ENCODE data around the gene PTPRC.

GRCh38 chr1:198649968-198650338 is 11.1 kb downstream of the PTPRC start:
- TF ChIP-seq POLR2AphosphoS5 (IDR thresholded peaks at IDR 0.05) (no peak), POLR2A (IDR thresholded peaks at IDR 0.05; ENCODE audit: low read depth) (no peak)
- TF ChIP-seq, protein P1, sequence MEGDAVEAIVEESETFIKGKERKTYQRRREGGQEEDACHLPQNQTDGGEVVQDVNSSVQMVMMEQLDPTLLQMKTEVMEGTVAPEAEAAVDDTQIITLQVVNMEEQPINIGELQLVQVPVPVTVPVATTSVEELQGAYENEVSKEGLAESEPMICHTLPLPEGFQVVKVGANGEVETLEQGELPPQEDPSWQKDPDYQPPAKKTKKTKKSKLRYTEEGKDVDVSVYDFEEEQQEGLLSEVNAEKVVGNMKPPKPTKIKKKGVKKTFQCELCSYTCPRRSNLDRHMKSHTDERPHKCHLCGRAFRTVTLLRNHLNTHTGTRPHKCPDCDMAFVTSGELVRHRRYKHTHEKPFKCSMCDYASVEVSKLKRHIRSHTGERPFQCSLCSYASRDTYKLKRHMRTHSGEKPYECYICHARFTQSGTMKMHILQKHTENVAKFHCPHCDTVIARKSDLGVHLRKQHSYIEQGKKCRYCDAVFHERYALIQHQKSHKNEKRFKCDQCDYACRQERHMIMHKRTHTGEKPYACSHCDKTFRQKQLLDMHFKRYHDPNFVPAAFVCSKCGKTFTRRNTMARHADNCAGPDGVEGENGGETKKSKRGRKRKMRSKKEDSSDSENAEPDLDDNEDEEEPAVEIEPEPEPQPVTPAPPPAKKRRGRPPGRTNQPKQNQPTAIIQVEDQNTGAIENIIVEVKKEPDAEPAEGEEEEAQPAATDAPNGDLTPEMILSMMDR (IDR thresholded peaks at IDR 0.05) = no peak

All from esophagus muscularis mucosa (tissue), 3 donors.